Aorta (tissue), 5 donors: ENCODE data around the gene DUSP21. TPM values are rescaled to one million over a fixed set of nuclear protein-coding genes. Genes with fewer than 3 reads are reported as not detected.
"Not testable (repeated sequence)": the region's sequence is repeated elsewhere in the genome, so short reads cannot be mapped to it uniquely, and the experiment has no call there.

Source experiments
- ATAC-seq: fragments of 200-7000 bp; cut with Tn5 transposase; one replicate; pipeline ENCODE4 v1.9.1; 2022; ENCODE audit warnings: moderate library complexity; ENCODE audit not compliant: low FRiP score
- DNase-seq, 2 donors: peaks; one replicate each; pipeline ENCODE4 v3.0.0-alpha.2; 2020
- H3K27ac ChIP-seq, 2 donors: one replicate each; pipeline ENCODE4 v1.5.1; 2013; ENCODE audit warnings: low read length in 2 of 2, mild to moderate bottlenecking in 2 of 2, moderate library complexity in 2 of 2, control low read depth in 1 of 2, inconsistent platforms in 1 of 2, low read depth in 1 of 2
- H3K27me3 ChIP-seq, 2 donors: one replicate each; pipeline ENCODE4 v1.6.1; 2013; ENCODE audit warnings: control low read depth in 1 of 2, low read length in 1 of 2, mild to moderate bottlenecking in 1 of 2, moderate library complexity in 1 of 2; ENCODE audit not compliant: insufficient read depth in 2 of 2, control insufficient read depth in 1 of 2
- H3K36me3 ChIP-seq, 2 donors: one replicate each; pipeline ENCODE4 v1.6.1; 2013; ENCODE audit warnings: control low read depth in 1 of 2, low read length in 1 of 2, mild to moderate bottlenecking in 1 of 2; ENCODE audit not compliant: insufficient read depth in 2 of 2, control insufficient read depth in 1 of 2
- H3K4me1 ChIP-seq, 2 donors: one replicate each; pipeline ENCODE4 v1.6.1; 2013; ENCODE audit warnings: low read length in 2 of 2, control low read depth in 1 of 2, mild to moderate bottlenecking in 1 of 2, moderate library complexity in 1 of 2; ENCODE audit not compliant: insufficient read depth in 2 of 2, control insufficient read depth in 1 of 2
- H3K4me3 ChIP-seq, 2 donors: one replicate each; pipeline ENCODE4 v1.5.1; 2013; ENCODE audit warnings: low read length in 2 of 2, control low read depth in 1 of 2, mild to moderate bottlenecking in 1 of 2
- H3K9me3 ChIP-seq: one replicate; pipeline ENCODE4 v1.6.1; 2013; ENCODE audit warnings: mild to moderate bottlenecking, low read length; ENCODE audit not compliant: control insufficient read depth
- WGBS, 2 donors: extraction: QIAGEN DNeasy Blood & Tissue Kit; methylation state at CpG; one replicate each; pipeline ENCODE4 v1.1.7; 2013; 5-methylcytosine and 5-hydroxymethylcytosine counted together
- intact Hi-C, 2 donors: fragments of 100-400 bp; cut with DNase I; formaldehyde crosslinking; loops; one replicate each; pipeline versions ENCODE4 v1.14.2 to v1.15.0; 2022
- long read RNA-seq, 2 donors: library from polyadenylated mRNA; unstranded; transcript quantifications; one replicate each; pipeline ENCODE4 v2.0.0, GENCODE V29; 2020 to 2021
- polyA plus RNA-seq, 2 donors: library from polyadenylated mRNA; stranded (reverse); fragments of 200-250 nt; gene quantifications; one replicate each; pipeline ENCODE4 v1.2.3, GENCODE V29; 2013
- total RNA-seq, 2 donors: library from RNA; stranded (reverse); fragmentation: NEBNext Ultra II Directional; extraction: Animal tissue kit (Norgen Biotek cat#: 25700); gene quantifications; one replicate each; pipeline ENCODE4 v1.2.1, GENCODE V29; 2021
- donor health status: healthy with polysubstance abuse.
- donor health status: Bipolar disorder and iron deficiency.
- donor health status: DM: no; HTN: no; CAD: no.
- donor health status: DM: no; HTN: no; CAD: no.
- donor health status: DM: yes; HTN: yes; CAD: no.

DUSP21 gene
- total RNA-seq (not detected), polyA plus RNA-seq (not detected)
- long read RNA-seq, donor 1: 0 reads
- long read RNA-seq, donor 2: 0 reads

GRCh38 chrX:44843753-44844152 lies at the start of gene DUSP21:
TSS of gene DUSP21 (plus strand) at chrX:44844021. CDS start at chrX:44844133, 112 bp downstream.
- no peaks in the 10 kb centered on the region for H3K9me3 ChIP-seq
- no peaks in the 10 kb centered on the region for H3K27me3 ChIP-seq
- H3K4me1 ChIP-seq: no peaks in the 10 kb centered on the region
- H3K4me3 ChIP-seq: no peak within 1 kb of the TSS
- intact Hi-C loops: no loop called here
- no peak for ATAC-seq
- 87 to 92% methylated on average over 16 of the region's 16 CpGs for WGBS, 2 donors
- no peak for DNase-seq
- H3K27ac ChIP-seq: no peak within 1 kb of the TSS
- H3K36me3 ChIP-seq: no peaks in the 10 kb centered on the region

- Histone ChIP-seq H3K4me1 (no peaks in the 10 kb centered on the region), H3K4me3 (no peak overlapping the region), H3K27me3 (no peaks in the 10 kb centered on the region), H3K9me3 (no peaks in the 10 kb centered on the region), H3K36me3 (no peaks in the 10 kb centered on the region), H3K27ac (no peak overlapping the region)
- 55 to 61% methylated on average over 3 of the region's 3 CpGs for WGBS, 2 donors
- intact Hi-C loops: no loop called here
- DNase-seq (no peak), ATAC-seq (no peak)
Measured at GRCh38 chrX:44795945-44796450, 47.8 kb upstream of the DUSP21 start.

- WGBS, 2 donors: 78 to 79% methylated on average over 2 of the region's 2 CpGs
- DNase-seq (no peak), ATAC-seq (no peak)
- Histone ChIP-seq H3K36me3 (no peaks in the 10 kb centered on the region), H3K9me3 (no peaks in the 10 kb centered on the region), H3K27ac (no peak overlapping the region), H3K4me1 (no peaks in the 10 kb centered on the region), H3K4me3 (no peak overlapping the region), H3K27me3 (no peaks in the 10 kb centered on the region)
- intact Hi-C loops: no loop called here
Measured at GRCh38 chrX:44802613-44803012, 41.2 kb upstream of the DUSP21 start.

GRCh38 chrX:44815681-44816080 lies 28.1 kb upstream of the DUSP21 start:
- Histone ChIP-seq H3K36me3 (no peaks in the 10 kb centered on the region), H3K4me3 (no peak overlapping the region), H3K27me3 (no peaks in the 10 kb centered on the region), H3K9me3 (no peaks in the 10 kb centered on the region), H3K27ac (no peak overlapping the region), H3K4me1 (no peaks in the 10 kb centered on the region)
- DNase-seq (no peak), ATAC-seq (no peak)
- intact Hi-C loops: no loop called here

- Histone ChIP-seq H3K9me3 (no peaks in the 10 kb centered on the region), H3K27ac (no peak overlapping the region), H3K27me3 (no peaks in the 10 kb centered on the region), H3K36me3 (no peaks in the 10 kb centered on the region), H3K4me3 (no peak overlapping the region), H3K4me1 (no peaks in the 10 kb centered on the region)
- no peak for ATAC-seq
- intact Hi-C loops: no loop called here
- no peak for DNase-seq
- 91 to 93% methylated on average over 2 of the region's 2 CpGs for WGBS, 2 donors
Measured at GRCh38 chrX:44816367-44816766, 27.5 kb upstream of the DUSP21 start.

- Histone ChIP-seq H3K4me1 (no peaks in the 10 kb centered on the region), H3K36me3 (no peaks in the 10 kb centered on the region), H3K27me3 (no peaks in the 10 kb centered on the region), H3K4me3 (no peak overlapping the region), H3K27ac (no peak overlapping the region), H3K9me3 (no peaks in the 10 kb centered on the region)
- 89 to 93% methylated on average over 7 of the region's 7 CpGs for WGBS, 2 donors
- ATAC-seq: no peak
- intact Hi-C loops: no loop called here
- DNase-seq: no peak
Measured at GRCh38 chrX:44817029-44817428, 26.8 kb upstream of the DUSP21 start.

- H3K4me3 ChIP-seq: no peak overlapping the region
- no peaks in the 10 kb centered on the region for H3K27me3 ChIP-seq
- intact Hi-C loops: no loop called here
- ATAC-seq (no peak), DNase-seq (no peak)
- H3K36me3 ChIP-seq: no peaks in the 10 kb centered on the region
- no peaks in the 10 kb centered on the region for H3K4me1 ChIP-seq
- no peaks in the 10 kb centered on the region for H3K9me3 ChIP-seq
- H3K27ac ChIP-seq: no peak overlapping the region
Measured at GRCh38 chrX:44822601-44823000, 21.2 kb upstream of the DUSP21 start.

- ATAC-seq, H3K4me1 ChIP-seq, H3K36me3 ChIP-seq, H3K27ac ChIP-seq, intact Hi-C loops, H3K4me3 ChIP-seq, DNase-seq, H3K27me3 ChIP-seq, H3K9me3 ChIP-seq: not testable (repeated sequence)
- WGBS, 2 donors: 93 to 96% methylated on average over 2 of the region's 2 CpGs
Measured at GRCh38 chrX:44823193-44823592, 20.6 kb upstream of the DUSP21 start.

GRCh38 chrX:44828008-44828605 lies 15.7 kb upstream of the DUSP21 start:
- no peak for DNase-seq
- no peaks in the 10 kb centered on the region for H3K4me1 ChIP-seq
- WGBS, 2 donors: 65 to 73% methylated on average over 4 of the region's 4 CpGs
- no peaks in the 10 kb centered on the region for H3K27me3 ChIP-seq
- H3K9me3 ChIP-seq: no peaks in the 10 kb centered on the region
- intact Hi-C loops: no loop called here
- H3K36me3 ChIP-seq: no peaks in the 10 kb centered on the region
- no peak overlapping the region for H3K27ac ChIP-seq
- no peak for ATAC-seq
- H3K4me3 ChIP-seq: no peak overlapping the region
